H9 (cell line): ENCODE measurements around the gene SKAP1. TPM values are rescaled to one million over a fixed set of nuclear protein-coding genes. Genes with fewer than 3 reads are reported as not detected.

Experiments used
- DNase-seq: peaks from one replicate; pipeline ENCODE4 v3.0.0-alpha.2; 2017
- H2AFZ ChIP-seq: one replicate; pipeline ENCODE4 v1.6.1; 2013; ENCODE audit warnings: mild to moderate bottlenecking, low read length, control low read depth, moderate library complexity
- H2AK5ac ChIP-seq: 2 replicates; pipeline ENCODE4 v1.6.1; 2013; ENCODE audit warnings: low read length, control low read depth, mixed read lengths; ENCODE audit not compliant: insufficient read length
- H2BK120ac ChIP-seq: one replicate; pipeline ENCODE4 v1.6.1; 2013; ENCODE audit warnings: low read depth, mild to moderate bottlenecking, low read length, control low read depth, inconsistent platforms; ENCODE audit not compliant: poor library complexity, severe bottlenecking
- H2BK12ac ChIP-seq: 2 replicates; pipeline ENCODE4 v1.6.1; 2013; ENCODE audit warnings: low read length, control low read depth, mixed read lengths, low read depth; ENCODE audit not compliant: insufficient read length
- H2BK15ac ChIP-seq: 2 replicates; pipeline ENCODE4 v1.6.1; 2013; ENCODE audit warnings: low read depth, low read length, control low read depth
- H2BK20ac ChIP-seq: one replicate; pipeline ENCODE4 v1.6.1; 2013; ENCODE audit warnings: low read depth, mild to moderate bottlenecking, low read length, control low read depth, inconsistent platforms; ENCODE audit not compliant: poor library complexity, severe bottlenecking
- H2BK5ac ChIP-seq: 2 replicates; pipeline ENCODE4 v1.6.1; 2013; ENCODE audit warnings: low read length, control low read depth, mixed read lengths; ENCODE audit not compliant: insufficient read length
- H3K14ac ChIP-seq: 2 replicates; pipeline ENCODE4 v1.6.1; 2013; ENCODE audit warnings: low read length, control low read depth; ENCODE audit not compliant: insufficient read depth
- H3K18ac ChIP-seq: 2 replicates; pipeline ENCODE4 v1.6.1; 2013; ENCODE audit warnings: low read depth, mild to moderate bottlenecking, mixed read lengths, low read length, control low read depth; ENCODE audit not compliant: insufficient read length
- H3K23ac ChIP-seq: 2 replicates; pipeline ENCODE4 v1.6.1; 2013; ENCODE audit warnings: low read length, control low read depth, mixed read lengths, low read depth; ENCODE audit not compliant: insufficient read length
- H3K23me2 ChIP-seq: 2 replicates; pipeline ENCODE4 v1.6.1; 2013; ENCODE audit warnings: low read depth, mild to moderate bottlenecking, mixed read lengths, low read length, control low read depth; ENCODE audit not compliant: insufficient read length, poor library complexity, severe bottlenecking
- H3K27ac ChIP-seq: 2 replicates; pipeline ENCODE4 v1.5.1; 2013; ENCODE audit warnings: low read length, control low read depth, mixed read lengths, low read depth; ENCODE audit not compliant: insufficient read length
- H3K27me3 ChIP-seq: 2 replicates; pipeline ENCODE4 v1.6.1; 2013; ENCODE audit warnings: low read length, control low read depth, inconsistent platforms; ENCODE audit not compliant: insufficient read depth
- H3K4ac ChIP-seq: 2 replicates; pipeline ENCODE4 v1.6.1; 2013; ENCODE audit warnings: low read depth, mild to moderate bottlenecking, control low read depth, inconsistent platforms, low read length, moderate library complexity
- H3K4me1 ChIP-seq: 2 replicates; pipeline ENCODE4 v1.6.1; 2013; ENCODE audit warnings: low read length, control low read depth, inconsistent platforms; ENCODE audit not compliant: insufficient read depth
- H3K4me2 ChIP-seq: 2 replicates; pipeline ENCODE4 v1.6.1; 2013; ENCODE audit warnings: low read length, control low read depth, mixed read lengths; ENCODE audit not compliant: insufficient read length, insufficient read depth
- H3K56ac ChIP-seq: 2 replicates; pipeline ENCODE4 v1.6.1; 2013; ENCODE audit warnings: low read depth, mild to moderate bottlenecking, mixed read lengths, low read length, control low read depth; ENCODE audit not compliant: insufficient read length
- H3K79me1 ChIP-seq: 2 replicates; pipeline ENCODE4 v1.6.1; 2013; ENCODE audit warnings: low read depth, mild to moderate bottlenecking, moderate library complexity, low read length, control low read depth, inconsistent platforms; ENCODE audit not compliant: insufficient read depth, poor library complexity, severe bottlenecking
- H3K79me2 ChIP-seq: 2 replicates; pipeline ENCODE4 v1.6.1; 2013; ENCODE audit warnings: low read length, control low read depth, inconsistent platforms; ENCODE audit not compliant: insufficient read depth
- H3K9ac ChIP-seq: 2 replicates; pipeline ENCODE4 v1.6.1; 2013; ENCODE audit warnings: low read length, control low read depth, mixed read lengths; ENCODE audit not compliant: insufficient read length; ENCODE audit errors: extremely low read depth
- H3K9me3 ChIP-seq: one replicate; pipeline ENCODE4 v1.6.1; 2013; ENCODE audit warnings: low read depth, low read length, inconsistent platforms; ENCODE audit not compliant: control insufficient read depth
- H3T11ph ChIP-seq: one replicate; pipeline ENCODE4 v1.6.1; 2013; ENCODE audit warnings: mild to moderate bottlenecking, low read length, control low read depth, inconsistent platforms
- H4K20me1 ChIP-seq: one replicate; pipeline ENCODE4 v1.6.1; 2013; ENCODE audit not compliant: control insufficient read depth, insufficient read length, insufficient read depth
- H4K5ac ChIP-seq: 2 replicates; pipeline ENCODE4 v1.6.1; 2013; ENCODE audit warnings: low read depth, mild to moderate bottlenecking, mixed read lengths, low read length, control low read depth; ENCODE audit not compliant: insufficient read length
- H4K8ac ChIP-seq: replicated peaks from 2 replicates; pipeline ENCODE4 v1.6.1; 2013; ENCODE audit warnings: low read length, control low read depth, mixed read lengths, low read depth; ENCODE audit not compliant: insufficient read length
- H4K91ac ChIP-seq: 2 replicates; pipeline ENCODE4 v1.6.1; 2013; ENCODE audit warnings: low read depth, mild to moderate bottlenecking, moderate library complexity, mixed read lengths, low read length, control low read depth; ENCODE audit not compliant: insufficient read length
- H3K27ac Mint-ChIP-seq, 3 experiments: 2 replicates in 2 of 3; 3 replicates in 1 of 3; pipeline ENCODE4 v1.8.0; 2020 to 2021; ENCODE audit warnings: mixed read lengths in 3 of 3, mild to moderate bottlenecking in 1 of 3, moderate library complexity in 1 of 3
- H3K27me3 Mint-ChIP-seq: 2 replicates; pipeline ENCODE4 v1.8.0; 2021; ENCODE audit warnings: low read depth, mild to moderate bottlenecking, moderate library complexity, mixed read lengths
- H3K36me3 Mint-ChIP-seq, 3 experiments: 2 replicates in 2 of 3; 3 replicates in 1 of 3; pipeline ENCODE4 v1.8.0; 2020 to 2021; ENCODE audit warnings: low read depth in 3 of 3, mixed read lengths in 3 of 3; ENCODE audit not compliant: insufficient read depth in 1 of 3
- H3K4me1 Mint-ChIP-seq, 2 experiments: 2 replicates each; pipeline ENCODE4 v1.8.0; 2020; ENCODE audit warnings: mixed read lengths in 2 of 2
- H3K4me3 Mint-ChIP-seq, 2 experiments: 2 replicates in 1 of 2; 3 replicates in 1 of 2; pipeline ENCODE4 v1.8.0; 2020 to 2021; ENCODE audit warnings: mild to moderate bottlenecking in 2 of 2, mixed read lengths in 2 of 2, moderate library complexity in 1 of 2
- H3K9me3 Mint-ChIP-seq, 2 experiments: 2 replicates in 1 of 2; 3 replicates in 1 of 2; pipeline ENCODE4 v1.8.0; 2020; ENCODE audit warnings: mild to moderate bottlenecking in 2 of 2, mixed read lengths in 2 of 2, moderate library complexity in 1 of 2
- WGBS: extraction: QIAGEN DNeasy Blood & Tissue Kit; methylation state at CpG from one replicate; pipeline ENCODE4 v1.1.7; 2013; ENCODE audit warnings: missing lambda C conversion rate, low lambda C conversion rate, mixed read lengths; ENCODE audit not compliant: insufficient read length; ENCODE audit errors: extremely low coverage; 5-methylcytosine and 5-hydroxymethylcytosine counted together
- total RNA-seq: library from RNA; stranded (reverse); gene quantifications from 2 replicates; pipeline ENCODE4 v1.2.1, GENCODE V29; 2021
- TF ChIP-seq, protein P1 (sequence below): fragments of 200-600 bp; sonication (generic); conservative IDR thresholded peaks from 3 replicates; pipeline ENCODE4 v1.8.0; 2021; ENCODE audit warnings: antibody characterized with exemption, mild to moderate bottlenecking

Gene SKAP1
- total RNA-seq, 1 experiment from 2014 or later, result not detected

DNA sequence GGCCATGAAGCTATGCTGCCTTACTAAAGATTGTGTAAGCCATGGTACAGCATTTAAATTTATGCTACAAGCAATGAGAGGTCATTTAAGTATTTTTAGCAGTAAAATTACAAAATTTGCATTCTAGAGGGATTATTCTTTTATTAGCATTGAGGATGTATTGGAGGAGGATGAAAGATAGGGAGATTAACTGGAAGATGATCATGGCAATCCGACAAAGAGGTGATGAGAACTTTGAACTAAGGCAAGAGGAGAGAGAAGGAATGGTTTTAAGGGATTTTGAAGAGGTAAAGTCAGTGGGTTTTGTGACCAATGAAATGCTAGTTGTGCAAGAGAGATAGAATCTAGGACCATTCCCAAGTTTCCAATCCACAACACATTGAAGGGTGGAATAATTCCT lies 192.6 kb downstream of the SKAP1 start:
- H3K4me1 Mint-ChIP-seq, result peaks cover 4 to 7% of the 10 kb centered on the region in 2 experiments; a peak in 3 of 4 replicates
- H3T11ph ChIP-seq, result no peak overlapping the region
- no peak overlapping the region for H4K91ac ChIP-seq
- H3K27me3 Mint-ChIP-seq, result peaks cover 12% of the 10 kb centered on the region
- TF ChIP-seq, protein P1, sequence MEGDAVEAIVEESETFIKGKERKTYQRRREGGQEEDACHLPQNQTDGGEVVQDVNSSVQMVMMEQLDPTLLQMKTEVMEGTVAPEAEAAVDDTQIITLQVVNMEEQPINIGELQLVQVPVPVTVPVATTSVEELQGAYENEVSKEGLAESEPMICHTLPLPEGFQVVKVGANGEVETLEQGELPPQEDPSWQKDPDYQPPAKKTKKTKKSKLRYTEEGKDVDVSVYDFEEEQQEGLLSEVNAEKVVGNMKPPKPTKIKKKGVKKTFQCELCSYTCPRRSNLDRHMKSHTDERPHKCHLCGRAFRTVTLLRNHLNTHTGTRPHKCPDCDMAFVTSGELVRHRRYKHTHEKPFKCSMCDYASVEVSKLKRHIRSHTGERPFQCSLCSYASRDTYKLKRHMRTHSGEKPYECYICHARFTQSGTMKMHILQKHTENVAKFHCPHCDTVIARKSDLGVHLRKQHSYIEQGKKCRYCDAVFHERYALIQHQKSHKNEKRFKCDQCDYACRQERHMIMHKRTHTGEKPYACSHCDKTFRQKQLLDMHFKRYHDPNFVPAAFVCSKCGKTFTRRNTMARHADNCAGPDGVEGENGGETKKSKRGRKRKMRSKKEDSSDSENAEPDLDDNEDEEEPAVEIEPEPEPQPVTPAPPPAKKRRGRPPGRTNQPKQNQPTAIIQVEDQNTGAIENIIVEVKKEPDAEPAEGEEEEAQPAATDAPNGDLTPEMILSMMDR, result no peak
- H3K23ac ChIP-seq, result no peak overlapping the region
- no peak overlapping the region for H2AK5ac ChIP-seq
- no peaks in the 10 kb centered on the region for H3K23me2 ChIP-seq
- no peak overlapping the region for H3K4ac ChIP-seq
- no peaks in the 10 kb centered on the region for H3K9me3 ChIP-seq
- H4K20me1 ChIP-seq, result no peaks in the 10 kb centered on the region
- H3K4me3 Mint-ChIP-seq, result no peak overlapping the region
- H3K18ac ChIP-seq, result no peak overlapping the region
- no peak overlapping the region for H2BK12ac ChIP-seq
- H3K27ac ChIP-seq, result no peak overlapping the region
- H3K79me1 ChIP-seq, result no peaks in the 10 kb centered on the region
- H2BK5ac ChIP-seq, result no peak overlapping the region
- no peaks in the 10 kb centered on the region for H3K4me1 ChIP-seq
- H2BK15ac ChIP-seq, result no peak overlapping the region
- H3K79me2 ChIP-seq, result no peaks in the 10 kb centered on the region
- no peak overlapping the region for H4K8ac ChIP-seq
- WGBS, result no CpG with 5 or more reads among the region's 1 CpG
- DNase-seq, result no peak
- no peaks in the 10 kb centered on the region for H3K9me3 Mint-ChIP-seq
- H3K56ac ChIP-seq, result no peak overlapping the region
- H3K27me3 ChIP-seq, result no peaks in the 10 kb centered on the region
- H2BK120ac ChIP-seq, result no peak overlapping the region
- no peak overlapping the region for H3K4me2 ChIP-seq
- no peak overlapping the region for H2AFZ ChIP-seq
- H4K5ac ChIP-seq, result no peak overlapping the region
- no peak overlapping the region for H3K14ac ChIP-seq
- H2BK20ac ChIP-seq, result no peak overlapping the region
- H3K36me3 Mint-ChIP-seq, result no peaks in the 10 kb centered on the region
- H3K9ac ChIP-seq, result no peak overlapping the region
- no peak overlapping the region for H3K27ac Mint-ChIP-seq
